Renal pelvis (tissue), 4 donors: ENCODE results near the gene BMP10. TPM values are rescaled to one million over a fixed set of nuclear protein-coding genes. Genes with fewer than 3 reads are reported as not detected.

Experiments
- DNase-seq: peaks from one replicate; pipeline ENCODE4 v3.0.0-alpha.2; 2013
- polyA plus RNA-seq, 3 donors: library from polyadenylated mRNA; unstranded; fragments of 120-200 nt; gene quantifications; one replicate each; pipeline ENCODE4 v1.2.1, GENCODE V29; 2013; ENCODE audit not compliant: insufficient read length in 3 of 3

The BMP10 gene
- polyA plus RNA-seq, 3 donors: not detected

DNA sequence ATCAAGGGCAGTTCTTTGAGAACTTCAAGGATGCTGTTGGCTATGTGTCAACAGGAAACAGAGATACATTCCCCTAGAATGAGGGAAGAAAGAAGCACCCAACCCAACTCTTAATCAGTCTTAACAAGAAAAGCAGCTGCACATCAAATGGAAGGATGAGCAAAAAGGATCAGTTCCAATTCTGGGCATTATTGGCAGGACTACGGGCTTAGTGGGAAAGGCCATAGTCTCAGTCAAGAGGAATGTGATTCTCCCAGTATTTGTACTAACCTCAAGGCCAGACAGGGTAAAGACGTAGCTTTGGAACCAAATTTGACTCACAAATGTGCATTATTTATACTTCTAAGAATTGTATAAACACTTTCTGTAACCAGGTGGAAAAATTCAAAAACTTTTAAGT, 18.2 kb downstream of the BMP10 start:
- no peak for DNase-seq

GRCh38 chr2:68850524-68850923, 20.7 kb downstream of the BMP10 start:
- DNase-seq: no peak

GRCh38 chr2:68849579-68850030, 21.6 kb downstream of the BMP10 start:
- DNase-seq: no peak

DNA sequence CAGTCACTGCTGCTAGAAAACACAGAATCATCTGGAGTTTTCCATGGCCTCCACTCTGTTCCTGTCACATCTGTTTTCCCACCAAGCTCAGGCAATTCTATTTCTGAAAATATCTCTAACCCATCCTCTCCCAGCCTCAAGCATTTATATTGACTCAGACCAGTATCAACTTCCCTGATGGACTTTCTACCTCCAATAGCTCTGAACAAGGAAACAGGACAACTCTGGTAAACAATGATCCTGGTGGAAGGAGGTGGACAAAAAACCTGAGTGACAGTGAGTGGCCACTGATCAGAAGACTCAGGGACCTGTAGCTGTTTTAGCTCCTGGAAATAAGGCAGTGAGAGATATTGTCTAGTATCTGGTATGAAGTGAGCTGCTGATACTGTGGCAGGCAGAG, 23.4 kb downstream of the BMP10 start:
- DNase-seq: no peak

DNA sequence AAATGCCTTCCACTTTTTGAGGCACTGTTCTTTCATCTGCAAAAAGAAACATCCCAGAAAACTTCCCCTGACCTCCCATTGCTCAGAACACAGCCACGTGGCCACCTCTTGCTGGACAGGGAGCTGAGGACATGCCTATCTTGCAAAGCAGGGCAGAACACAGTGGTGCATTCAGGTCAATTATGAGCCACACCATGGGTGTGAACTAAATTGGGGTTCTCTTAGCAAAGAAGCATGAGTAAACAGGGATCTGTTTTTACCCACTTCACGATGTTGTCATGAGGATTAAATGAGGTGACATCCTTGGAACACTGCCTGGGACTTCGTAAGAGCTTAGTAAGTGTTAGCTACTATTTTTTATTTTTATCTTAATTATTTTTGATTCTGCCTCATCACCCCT, 25.1 kb downstream of the BMP10 start:
- DNase-seq: no peak

- no peak for DNase-seq
These were observed 26.2 kb downstream of the BMP10 start for GRCh38 chr2:68845043-68845442.

DNA sequence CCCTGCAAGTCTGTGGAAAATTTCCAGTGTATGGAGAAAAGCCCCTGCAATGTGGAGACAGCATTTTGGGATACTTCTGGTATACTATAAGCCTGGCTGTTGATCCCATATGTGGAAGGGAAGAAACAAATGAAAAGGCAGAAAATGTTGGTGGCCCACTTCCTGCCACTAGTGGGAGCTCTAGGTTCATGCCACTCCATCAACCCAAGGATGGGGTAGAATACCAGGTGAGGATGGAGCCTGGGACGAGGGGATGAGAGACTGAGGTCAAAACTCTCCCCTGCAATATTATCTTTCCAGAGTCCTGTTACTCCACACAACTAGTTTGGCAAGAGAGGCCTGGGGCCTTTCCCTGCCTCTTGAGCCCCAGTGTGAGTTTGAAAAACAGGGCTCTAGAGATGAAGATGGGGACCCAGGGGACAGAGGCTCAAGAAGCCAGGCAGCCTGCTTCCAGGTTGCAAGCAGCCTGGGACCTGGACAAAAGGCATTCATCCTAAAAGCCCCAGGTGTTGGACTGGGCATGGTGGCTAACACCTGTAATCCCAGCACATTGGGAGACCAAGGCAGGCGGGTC, 31.9 kb downstream of the BMP10 start:
- DNase-seq: no peak

DNA sequence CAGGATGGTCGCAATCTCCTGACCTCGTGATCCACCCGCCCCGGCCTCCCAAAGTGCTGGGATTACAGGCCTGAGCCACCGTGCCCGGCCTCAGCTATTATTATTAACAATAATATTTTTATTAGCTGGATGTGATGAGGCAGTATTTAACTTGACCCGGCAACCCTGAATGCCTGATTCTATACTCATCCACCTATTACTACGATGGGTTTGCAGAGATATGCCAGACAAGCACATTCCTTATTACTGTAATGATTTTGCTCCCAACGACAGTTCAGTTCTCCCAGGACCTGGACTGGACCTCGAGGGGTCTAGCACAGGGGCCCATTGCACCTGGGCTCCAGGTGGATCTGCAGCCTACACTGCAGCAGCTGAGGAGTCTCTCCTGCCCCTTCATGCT, 32.6 kb downstream of the BMP10 start:
- DNase-seq: no peak

GRCh38 chr2:68837861-68838341, 33.3 kb downstream of the BMP10 start:
- no peak for DNase-seq

GRCh38 chr2:68837164-68837860, 33.9 kb downstream of the BMP10 start:
- no peak for DNase-seq

GRCh38 chr2:68835621-68836020, 35.6 kb downstream of the BMP10 start:
- DNase-seq: no peak

DNA sequence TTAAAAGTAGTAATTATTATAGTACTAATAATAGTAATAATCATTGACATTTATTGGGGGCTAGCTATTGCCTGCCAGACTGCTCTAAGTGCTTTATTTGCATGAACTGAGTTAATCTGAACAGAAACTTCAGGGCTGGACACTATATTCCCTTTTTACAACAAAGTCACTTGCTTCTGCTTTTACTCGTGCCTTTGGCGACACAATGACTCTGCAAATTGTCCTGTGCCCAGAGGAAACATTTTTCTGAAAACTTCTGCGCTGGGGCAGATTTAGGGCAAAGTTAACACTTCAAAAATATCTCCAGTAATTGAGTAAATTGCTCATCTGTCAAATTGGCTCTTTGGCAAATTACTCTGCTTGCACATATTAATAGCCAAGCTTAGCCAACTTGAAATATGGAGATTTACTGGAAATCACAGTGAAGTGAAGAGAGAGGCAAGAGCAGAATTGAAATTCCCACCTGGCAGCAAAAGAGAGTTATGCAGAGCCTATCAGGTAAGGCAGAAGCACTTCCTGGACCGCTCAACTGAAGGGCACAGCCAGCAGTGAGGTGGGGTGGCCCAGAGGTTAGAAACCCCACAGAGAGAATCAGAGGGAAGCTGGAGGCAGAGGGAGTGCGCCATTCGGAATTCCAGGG, 36.3 kb downstream of the BMP10 start:
- DNase-seq: no peak

DNA sequence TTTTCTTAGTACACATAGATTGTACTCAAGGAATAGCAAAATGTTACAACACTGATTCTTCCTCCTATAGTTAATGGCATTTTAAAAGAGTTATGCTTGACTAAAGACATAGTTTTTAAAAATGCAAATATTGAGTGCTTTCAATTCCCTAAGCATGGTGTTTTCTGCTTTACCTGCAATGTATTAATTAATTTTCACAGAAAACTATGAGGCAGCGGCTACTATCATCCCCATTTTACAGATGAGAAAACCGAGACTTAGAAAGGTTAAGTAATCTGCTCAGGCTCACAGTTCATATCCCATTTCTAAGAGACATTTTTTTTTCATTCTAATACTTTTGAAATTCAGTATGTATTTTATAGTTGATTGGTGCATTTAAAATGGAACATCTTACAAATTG, 38.0 kb downstream of the BMP10 start:
- DNase-seq: no peak

GRCh38 chr2:68832233-68832869, 38.8 kb downstream of the BMP10 start:
- no peak for DNase-seq

DNA sequence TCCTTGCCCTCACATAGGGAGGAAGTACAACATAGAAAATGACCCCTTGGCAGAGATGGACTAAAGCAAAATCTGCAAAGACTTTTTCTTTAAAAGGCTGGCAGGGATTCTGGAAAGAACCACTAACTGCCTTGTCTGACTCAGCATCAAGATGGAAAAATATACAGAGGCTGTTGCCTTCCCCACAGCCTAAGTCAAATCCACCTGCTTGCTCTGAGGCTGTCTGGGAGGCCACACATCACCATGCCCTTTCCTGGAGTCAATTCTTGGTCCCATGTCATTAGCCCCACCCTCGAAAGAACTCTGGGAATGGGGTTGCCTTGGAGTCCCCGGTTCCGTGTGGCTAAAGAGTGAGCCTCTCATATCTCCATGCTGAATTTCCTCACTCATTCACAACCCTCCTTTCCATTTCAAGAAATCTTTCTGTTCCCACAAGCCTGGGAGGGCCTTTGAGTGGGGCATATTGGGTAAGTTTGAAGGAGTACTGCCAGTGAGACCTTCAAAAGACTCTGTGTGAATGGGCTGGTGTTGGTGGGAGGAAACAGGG, 39.4 kb downstream of the BMP10 start:
- no peak for DNase-seq

DNA sequence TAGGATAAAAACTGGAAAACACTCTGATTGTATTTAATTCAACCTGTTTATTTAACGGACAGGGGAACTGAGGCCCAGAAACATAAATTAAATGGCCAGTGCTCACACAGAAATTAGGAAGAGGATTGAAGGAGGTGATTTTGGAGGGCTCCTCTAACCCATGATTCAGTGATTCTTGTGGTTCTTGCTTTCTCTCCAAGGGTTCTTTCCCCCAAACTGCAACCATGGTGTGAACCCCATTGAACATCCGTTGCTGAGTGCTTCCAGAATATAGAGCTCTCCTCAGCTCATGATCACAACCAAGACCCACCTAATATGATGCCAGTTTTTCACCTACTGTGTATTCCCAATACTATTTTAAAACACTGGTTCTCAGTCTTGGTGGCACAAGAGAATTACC, 41.4 kb downstream of the BMP10 start:
- no peak for DNase-seq

- DNase-seq: peak; percentile 85
These were observed 42.1 kb downstream of the BMP10 start for GRCh38 chr2:68828887-68829708.

DNA sequence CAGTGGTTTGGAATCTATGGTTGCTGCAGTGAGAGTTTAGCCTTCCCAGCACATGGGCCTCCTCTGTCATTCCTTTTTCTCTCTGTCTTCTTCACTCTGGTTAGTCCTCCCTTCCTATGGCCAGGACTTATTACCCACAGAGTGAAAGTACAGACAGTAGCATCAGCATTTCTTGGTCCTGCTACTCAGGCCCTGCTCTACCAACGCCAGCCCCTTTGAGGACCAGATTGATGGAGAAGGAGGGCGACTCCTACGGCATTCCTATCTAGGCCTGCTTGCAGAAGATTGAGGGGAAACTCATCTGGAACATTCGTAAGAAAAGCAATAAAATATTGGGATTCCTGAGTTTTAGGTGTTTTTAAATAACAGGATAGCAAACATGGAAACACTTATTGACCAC, 43.5 kb downstream of the BMP10 start:
- no peak for DNase-seq

- no peak for DNase-seq
These were observed 45.3 kb downstream of the BMP10 start for GRCh38 chr2:68825866-68826265.

DNA sequence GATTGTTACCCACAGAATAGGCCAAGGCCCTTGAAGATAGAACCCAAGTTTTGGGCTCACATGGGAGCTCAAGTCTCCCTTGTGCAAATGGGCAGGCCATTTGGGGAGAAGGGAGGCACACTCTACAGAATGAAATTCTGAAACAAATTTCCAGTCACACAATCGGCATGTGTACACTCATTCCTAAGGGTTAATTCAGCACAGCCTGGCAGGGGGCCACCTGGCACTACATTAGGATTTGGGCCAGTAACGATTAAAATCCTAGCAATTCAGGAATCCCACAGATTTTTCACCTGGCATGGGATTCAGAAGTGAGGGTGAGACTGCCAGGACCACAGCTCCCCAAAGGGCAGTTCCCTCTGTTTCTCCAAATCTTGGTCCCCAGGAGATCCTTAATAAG, 46.4 kb downstream of the BMP10 start:
- no peak for DNase-seq

DNA sequence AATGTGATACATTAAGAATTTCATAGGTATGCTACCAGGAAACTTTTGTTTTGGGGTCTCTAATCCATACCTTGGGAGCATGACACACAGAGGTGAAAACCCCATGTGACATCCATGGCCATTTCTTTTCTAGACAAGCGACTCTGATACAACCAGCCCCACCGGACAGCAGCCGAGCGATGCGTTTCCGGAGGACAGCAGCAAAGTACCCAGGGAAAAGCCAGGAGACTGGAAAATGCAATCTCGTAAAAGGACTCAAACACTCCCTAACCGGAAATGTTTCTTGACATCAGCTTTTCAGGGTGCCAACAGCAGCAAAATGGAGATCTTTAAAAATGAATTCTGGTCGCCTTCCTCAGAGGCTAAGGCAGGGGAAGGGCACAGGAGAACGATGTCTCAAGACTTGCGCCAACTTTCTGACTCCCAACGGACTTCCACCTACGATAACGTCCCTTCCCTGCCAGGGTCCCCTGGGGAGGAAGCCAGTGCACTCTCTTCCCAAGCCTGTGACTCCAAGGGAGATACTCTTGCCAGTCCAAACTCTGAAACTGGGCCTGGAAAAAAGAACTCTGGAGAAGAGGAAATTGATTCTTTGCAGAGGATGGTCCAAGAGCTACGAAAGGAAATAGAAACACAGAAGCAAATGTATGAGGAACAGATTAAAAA, 48.9 kb downstream of the BMP10 start:
- DNase-seq: no peak
